K562 (cell line): ENCODE measurements around the gene TMC5. TPM values are rescaled to one million over a fixed set of nuclear protein-coding genes. Genes with fewer than 3 reads are reported as not detected.

Experiments used
- CBX5 ChIP-seq: IDR thresholded peaks from 2 replicates; pipeline ENCODE4 v1.6.1; 2014; ENCODE audit warnings: low read depth, borderline replicate concordance
- DMBX1 ChIP-seq: fragments of 250-450 bp; sonication (Bioruptor Pico); IDR thresholded peaks from 2 replicates; pipeline ENCODE4 v1.8.0; 2022; ENCODE audit warnings: inconsistent platforms, mild to moderate bottlenecking, moderate library complexity, borderline replicate concordance
- GTF2A2 ChIP-seq: IDR thresholded peaks from 2 replicates; pipeline ENCODE4 v1.6.1; 2016; ENCODE audit warnings: mild to moderate bottlenecking, missing genetic modification characterization, missing compliant biosample characterization
- MAFF ChIP-seq: IDR thresholded peaks from 2 replicates; pipeline ENCODE4 v1.6.1; 2012; ENCODE audit warnings: low read length, improper control_type of control experiment
- NONO ChIP-seq, 2 experiments: fragments of 200-400 bp in 1 of 2; fragments of 450-650 bp in 1 of 2; formaldehyde crosslinking in 1 of 2; IDR thresholded peaks; 2 replicates each; pipeline ENCODE4 v1.6.1; 2017; ENCODE audit warnings: low read depth in 2 of 2, mild to moderate bottlenecking in 2 of 2, moderate library complexity in 2 of 2, low read length in 1 of 2
- NR2C2 ChIP-seq, 2 experiments: fragments of 200-800 bp in 1 of 2; sonication (Bioruptor generic) in 1 of 2; sonication (generic) in 1 of 2; formaldehyde crosslinking in 1 of 2; IDR thresholded peaks; 2 replicates each; pipeline versions ENCODE4 v1.6.1 to v1.8.0; 2016 to 2022; ENCODE audit warnings: mild to moderate bottlenecking in 1 of 2, missing compliant biosample characterization in 1 of 2, missing genetic modification characterization in 1 of 2, missing genetic modification reagents in 1 of 2
- REST ChIP-seq, 2 experiments: fragments of 450-650 bp; formaldehyde crosslinking in 1 of 2; IDR thresholded peaks; 2 replicates each; pipeline versions ENCODE4 v1.4.0 to v1.6.1; 2014 to 2020; ENCODE audit warnings: mild to moderate bottlenecking in 2 of 2, borderline replicate concordance in 1 of 2, low read depth in 1 of 2
- TRIM28 ChIP-seq: fragments of 450-650 bp; IDR thresholded peaks from 2 replicates; pipeline ENCODE4 v1.6.1; 2017
- XRCC5 ChIP-seq: fragments of 200-400 bp; formaldehyde crosslinking; IDR thresholded peaks from 2 replicates; pipeline ENCODE4 v1.6.1; 2017; ENCODE audit warnings: low read depth, mild to moderate bottlenecking, low read length
- polyA plus RNA-seq, 8 experiments: library from polyadenylated mRNA; depleted of rRNA in 4 of 8; stranded (reverse) in 5 of 8; unstranded in 3 of 8; fragments of >200 nt; fragmentation: Nextera tagmentation in 2 of 8; fragmentation: Illumina TruSeq in 1 of 8; extraction: Ambion mirVana in 2 of 8; extraction: Trizol in 1 of 8; gene quantifications; 2 replicates each; pipeline versions ENCODE4 v1.2.1 to v1.2.3, GENCODE V29; 2011 to 2014; ENCODE audit warnings: inconsistent platforms in 1 of 8, missing spikeins in 1 of 8
- total RNA-seq, 7 experiments: library from RNA; depleted of rRNA in 6 of 7; stranded (reverse); fragments of >200 nt in 6 of 7; fragmentation: Illumina TruSeq in 2 of 7; extraction: Trizol in 2 of 7; gene quantifications; 2 replicates each; pipeline versions ENCODE4 v1.2.1 to v1.2.3, GENCODE V29; 2011 to 2021; ENCODE audit warnings: low replicate concordance in 1 of 7
- TF ChIP-seq, protein P1 (sequence below): sonication (generic); formaldehyde crosslinking; IDR thresholded peaks from 2 replicates; pipeline ENCODE4 v1.8.0; 2022; ENCODE audit warnings: missing genetic modification reagents, mild to moderate bottlenecking, borderline replicate concordance
- TF ChIP-seq, protein P2 (sequence below): sonication (generic); formaldehyde crosslinking; IDR thresholded peaks from 2 replicates; pipeline ENCODE4 v1.5.0; 2020; ENCODE audit warnings: missing genetic modification reagents
- TF ChIP-seq, protein P3 (sequence below), 2 experiments: fragments of 450-650 bp; IDR thresholded peaks; 2 replicates each; pipeline ENCODE4 v1.6.1; 2016

TMC5 gene
- total and polyA plus RNA-seq, 9 of the 15 experiments (the other 6 are each of a cell fraction or from before 2014, with no cell fraction given), result 0.83 to 2.6 (median 1.6) TPM

DNA sequence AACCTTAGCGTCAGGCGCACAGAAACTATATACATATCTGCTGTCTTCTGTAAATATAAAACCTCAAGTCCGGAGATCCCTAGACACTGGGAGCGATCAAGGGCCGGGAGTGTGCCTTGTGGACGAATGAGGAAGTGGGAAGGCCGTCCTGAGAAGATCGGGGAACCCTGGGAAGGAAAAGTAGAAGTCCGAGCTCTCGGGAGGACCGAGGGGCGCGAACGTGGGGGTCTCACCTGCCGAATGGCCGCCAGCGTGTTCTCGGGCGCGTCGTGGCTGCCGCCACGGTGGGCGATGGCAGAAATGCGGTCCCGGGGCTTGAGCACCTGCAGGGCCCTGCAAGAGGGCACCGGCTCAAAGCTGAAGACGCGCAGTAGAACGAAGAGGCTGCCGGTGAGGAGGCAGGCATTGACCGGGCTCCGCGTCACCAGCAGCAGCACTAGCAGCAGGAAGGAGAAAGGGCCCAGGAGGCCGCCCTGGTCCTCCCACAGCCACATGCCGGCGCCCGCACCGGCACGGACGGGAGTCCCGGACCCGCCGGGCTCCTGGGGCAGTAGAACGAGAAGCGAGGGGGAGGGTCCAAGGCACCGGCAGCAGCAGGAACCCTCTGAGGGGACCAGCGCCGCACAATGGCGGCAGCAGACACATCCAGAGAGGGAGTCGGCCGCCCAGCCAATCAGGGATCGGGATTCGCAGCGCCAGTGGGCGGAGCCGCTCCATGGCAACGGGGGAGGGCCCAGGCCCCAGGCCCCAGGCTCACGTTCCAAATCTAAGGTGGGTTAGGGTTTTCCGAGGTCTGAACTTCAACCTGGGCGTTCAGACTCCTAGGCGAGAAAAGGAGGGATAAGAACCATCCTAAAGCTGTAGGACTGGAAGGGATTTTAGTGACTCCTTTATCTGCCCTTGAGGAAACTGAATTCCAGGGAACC is 104.1 kb downstream of the TMC5 start, which contains the start of gene GDE1 (continued):
- TF ChIP-seq REST (IDR thresholded peaks at IDR 0.05; ENCODE audit: borderline replicate concordance), result 0 out of 2 replicates have a peak, but pooled peaks have one; percentile 11
- TF ChIP-seq REST (CRISPR knock-in tag; IDR thresholded peaks at IDR 0.05; ENCODE audit: low read depth), result no peak
- TF ChIP-seq, protein P1, sequence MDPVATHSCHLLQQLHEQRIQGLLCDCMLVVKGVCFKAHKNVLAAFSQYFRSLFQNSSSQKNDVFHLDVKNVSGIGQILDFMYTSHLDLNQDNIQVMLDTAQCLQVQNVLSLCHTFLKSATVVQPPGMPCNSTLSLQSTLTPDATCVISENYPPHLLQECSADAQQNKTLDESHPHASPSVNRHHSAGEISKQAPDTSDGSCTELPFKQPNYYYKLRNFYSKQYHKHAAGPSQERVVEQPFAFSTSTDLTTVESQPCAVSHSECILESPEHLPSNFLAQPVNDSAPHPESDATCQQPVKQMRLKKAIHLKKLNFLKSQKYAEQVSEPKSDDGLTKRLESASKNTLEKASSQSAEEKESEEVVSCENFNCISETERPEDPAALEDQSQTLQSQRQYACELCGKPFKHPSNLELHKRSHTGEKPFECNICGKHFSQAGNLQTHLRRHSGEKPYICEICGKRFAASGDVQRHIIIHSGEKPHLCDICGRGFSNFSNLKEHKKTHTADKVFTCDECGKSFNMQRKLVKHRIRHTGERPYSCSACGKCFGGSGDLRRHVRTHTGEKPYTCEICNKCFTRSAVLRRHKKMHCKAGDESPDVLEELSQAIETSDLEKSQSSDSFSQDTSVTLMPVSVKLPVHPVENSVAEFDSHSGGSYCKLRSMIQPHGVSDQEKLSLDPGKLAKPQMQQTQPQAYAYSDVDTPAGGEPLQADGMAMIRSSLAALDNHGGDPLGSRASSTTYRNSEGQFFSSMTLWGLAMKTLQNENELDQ (CRISPR knock-in tag), result no peak
- TF ChIP-seq NR2C2 (CRISPR knock-in tag; IDR thresholded peaks at IDR 0.05), result no peak
- TF ChIP-seq NR2C2 (tag; IDR thresholded peaks at IDR 0.05), result 0 out of 2 replicates have a peak, but pooled peaks have one; percentile 22
- TF ChIP-seq CBX5, result no peak
- TF ChIP-seq MAFF, result no peak
- no peak for TF ChIP-seq XRCC5
- TF ChIP-seq GTF2A2, result no peak
- 0 out of 4 replicates have a peak, but pooled peaks of 1 of the 2 experiments have one; percentile 7 for TF ChIP-seq NONO (IDR thresholded peaks at IDR 0.05; ENCODE audit: low read depth in 2 of 2, low read length in 1 of 2)
- no peak for TF ChIP-seq DMBX1 (CRISPR knock-in tag)
- TF ChIP-seq, protein P2, sequence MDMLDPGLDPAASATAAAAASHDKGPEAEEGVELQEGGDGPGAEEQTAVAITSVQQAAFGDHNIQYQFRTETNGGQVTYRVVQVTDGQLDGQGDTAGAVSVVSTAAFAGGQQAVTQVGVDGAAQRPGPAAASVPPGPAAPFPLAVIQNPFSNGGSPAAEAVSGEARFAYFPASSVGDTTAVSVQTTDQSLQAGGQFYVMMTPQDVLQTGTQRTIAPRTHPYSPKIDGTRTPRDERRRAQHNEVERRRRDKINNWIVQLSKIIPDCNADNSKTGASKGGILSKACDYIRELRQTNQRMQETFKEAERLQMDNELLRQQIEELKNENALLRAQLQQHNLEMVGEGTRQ (CRISPR knock-in tag), result no peak
- 0 out of 2 replicates have a peak, but pooled peaks have one; percentile 22 for TF ChIP-seq TRIM28
- TF ChIP-seq, protein P3, sequence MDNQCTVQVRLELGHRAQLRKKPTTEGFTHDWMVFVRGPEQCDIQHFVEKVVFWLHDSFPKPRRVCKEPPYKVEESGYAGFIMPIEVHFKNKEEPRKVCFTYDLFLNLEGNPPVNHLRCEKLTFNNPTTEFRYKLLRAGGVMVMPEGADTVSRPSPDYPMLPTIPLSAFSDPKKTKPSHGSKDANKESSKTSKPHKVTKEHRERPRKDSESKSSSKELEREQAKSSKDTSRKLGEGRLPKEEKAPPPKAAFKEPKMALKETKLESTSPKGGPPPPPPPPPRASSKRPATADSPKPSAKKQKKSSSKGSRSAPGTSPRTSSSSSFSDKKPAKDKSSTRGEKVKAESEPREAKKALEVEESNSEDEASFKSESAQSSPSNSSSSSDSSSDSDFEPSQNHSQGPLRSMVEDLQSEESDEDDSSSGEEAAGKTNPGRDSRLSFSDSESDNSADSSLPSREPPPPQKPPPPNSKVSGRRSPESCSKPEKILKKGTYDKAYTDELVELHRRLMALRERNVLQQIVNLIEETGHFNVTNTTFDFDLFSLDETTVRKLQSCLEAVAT (IDR thresholded peaks at IDR 0.05), result 0 out of 4 replicates have a peak, but pooled peaks of 1 of the 2 experiments have one; percentile 20
